HL-60 (cell line): Measurements from ENCODE around the gene FAM83F.

Experiments
- POLR2AphosphoS5 ChIP-seq: IDR thresholded peaks from 2 replicates; pipeline ENCODE4 v1.6.1; 2012; ENCODE audit warnings: low read depth
- TF ChIP-seq, protein P1 (sequence below): IDR thresholded peaks from one replicate; pipeline ENCODE4 v1.5.1; 2011; ENCODE audit warnings: low read length, control low read depth, inconsistent platforms; ENCODE audit not compliant: insufficient read depth
- TF ChIP-seq, protein P2 (sequence below): IDR thresholded peaks from 2 replicates; pipeline ENCODE4 v1.6.1; 2012; ENCODE audit warnings: low read depth; ENCODE audit not compliant: insufficient replicate concordance

DNA sequence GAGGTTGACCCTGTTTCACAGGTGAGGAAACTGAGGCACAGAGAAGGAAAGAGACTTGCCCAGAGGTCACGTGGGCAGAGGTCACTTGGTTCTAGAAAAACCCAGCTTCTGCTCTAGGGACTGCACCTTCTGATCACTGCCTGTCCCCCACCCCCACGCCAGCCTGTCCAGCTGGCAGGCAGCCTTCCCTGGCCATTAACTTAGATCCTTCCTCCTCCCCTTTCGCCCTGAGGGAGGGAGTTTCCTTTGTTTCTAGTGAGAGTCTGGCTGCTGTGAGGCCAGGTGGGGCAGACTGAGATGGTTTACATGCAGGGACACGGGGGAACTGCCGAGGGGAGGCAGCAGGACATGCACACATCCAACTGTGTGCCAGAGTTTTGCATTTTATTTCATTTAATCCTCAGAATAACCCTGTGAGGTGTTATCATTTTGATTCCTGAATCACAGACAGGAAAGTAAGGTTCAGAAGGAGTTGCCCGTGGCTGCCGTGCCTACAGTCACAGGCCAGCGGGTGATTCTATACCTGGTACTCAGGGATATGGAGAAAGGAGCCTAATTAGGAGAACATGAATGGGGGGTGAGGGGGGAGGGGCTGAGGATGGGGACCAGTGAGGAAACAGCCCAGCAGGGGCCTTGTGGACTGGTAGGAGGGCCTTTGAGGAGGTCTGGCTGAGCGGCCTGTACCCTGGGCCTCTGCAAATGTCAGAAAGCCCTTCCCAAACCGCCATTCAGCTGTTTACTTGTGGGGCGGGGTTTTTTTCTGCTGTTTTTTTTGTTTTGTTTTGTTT, 3.4 kb downstream of the FAM83F start:
- TF ChIP-seq, protein P1, sequence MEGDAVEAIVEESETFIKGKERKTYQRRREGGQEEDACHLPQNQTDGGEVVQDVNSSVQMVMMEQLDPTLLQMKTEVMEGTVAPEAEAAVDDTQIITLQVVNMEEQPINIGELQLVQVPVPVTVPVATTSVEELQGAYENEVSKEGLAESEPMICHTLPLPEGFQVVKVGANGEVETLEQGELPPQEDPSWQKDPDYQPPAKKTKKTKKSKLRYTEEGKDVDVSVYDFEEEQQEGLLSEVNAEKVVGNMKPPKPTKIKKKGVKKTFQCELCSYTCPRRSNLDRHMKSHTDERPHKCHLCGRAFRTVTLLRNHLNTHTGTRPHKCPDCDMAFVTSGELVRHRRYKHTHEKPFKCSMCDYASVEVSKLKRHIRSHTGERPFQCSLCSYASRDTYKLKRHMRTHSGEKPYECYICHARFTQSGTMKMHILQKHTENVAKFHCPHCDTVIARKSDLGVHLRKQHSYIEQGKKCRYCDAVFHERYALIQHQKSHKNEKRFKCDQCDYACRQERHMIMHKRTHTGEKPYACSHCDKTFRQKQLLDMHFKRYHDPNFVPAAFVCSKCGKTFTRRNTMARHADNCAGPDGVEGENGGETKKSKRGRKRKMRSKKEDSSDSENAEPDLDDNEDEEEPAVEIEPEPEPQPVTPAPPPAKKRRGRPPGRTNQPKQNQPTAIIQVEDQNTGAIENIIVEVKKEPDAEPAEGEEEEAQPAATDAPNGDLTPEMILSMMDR, result no peak
- no peak for TF ChIP-seq POLR2AphosphoS5
- TF ChIP-seq, protein P2, sequence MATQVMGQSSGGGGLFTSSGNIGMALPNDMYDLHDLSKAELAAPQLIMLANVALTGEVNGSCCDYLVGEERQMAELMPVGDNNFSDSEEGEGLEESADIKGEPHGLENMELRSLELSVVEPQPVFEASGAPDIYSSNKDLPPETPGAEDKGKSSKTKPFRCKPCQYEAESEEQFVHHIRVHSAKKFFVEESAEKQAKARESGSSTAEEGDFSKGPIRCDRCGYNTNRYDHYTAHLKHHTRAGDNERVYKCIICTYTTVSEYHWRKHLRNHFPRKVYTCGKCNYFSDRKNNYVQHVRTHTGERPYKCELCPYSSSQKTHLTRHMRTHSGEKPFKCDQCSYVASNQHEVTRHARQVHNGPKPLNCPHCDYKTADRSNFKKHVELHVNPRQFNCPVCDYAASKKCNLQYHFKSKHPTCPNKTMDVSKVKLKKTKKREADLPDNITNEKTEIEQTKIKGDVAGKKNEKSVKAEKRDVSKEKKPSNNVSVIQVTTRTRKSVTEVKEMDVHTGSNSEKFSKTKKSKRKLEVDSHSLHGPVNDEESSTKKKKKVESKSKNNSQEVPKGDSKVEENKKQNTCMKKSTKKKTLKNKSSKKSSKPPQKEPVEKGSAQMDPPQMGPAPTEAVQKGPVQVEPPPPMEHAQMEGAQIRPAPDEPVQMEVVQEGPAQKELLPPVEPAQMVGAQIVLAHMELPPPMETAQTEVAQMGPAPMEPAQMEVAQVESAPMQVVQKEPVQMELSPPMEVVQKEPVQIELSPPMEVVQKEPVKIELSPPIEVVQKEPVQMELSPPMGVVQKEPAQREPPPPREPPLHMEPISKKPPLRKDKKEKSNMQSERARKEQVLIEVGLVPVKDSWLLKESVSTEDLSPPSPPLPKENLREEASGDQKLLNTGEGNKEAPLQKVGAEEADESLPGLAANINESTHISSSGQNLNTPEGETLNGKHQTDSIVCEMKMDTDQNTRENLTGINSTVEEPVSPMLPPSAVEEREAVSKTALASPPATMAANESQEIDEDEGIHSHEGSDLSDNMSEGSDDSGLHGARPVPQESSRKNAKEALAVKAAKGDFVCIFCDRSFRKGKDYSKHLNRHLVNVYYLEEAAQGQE, result no peak
